IPS-NIHi11 (cell line): ENCODE data around the gene DAB1.
A peak's percentile ranks its signal among the peaks of the same experiment; 100 is the strongest.

Source experiments
- DNase-seq: peaks from one replicate; pipeline ENCODE4 v3.0.0; 2012; ENCODE audit warnings: mixed read lengths, low spot score

The DAB1 gene

GRCh38 chr1:57218487-57219079 is 205.3 kb downstream of the DAB1 start:
- DNase-seq = no peak

DNA sequence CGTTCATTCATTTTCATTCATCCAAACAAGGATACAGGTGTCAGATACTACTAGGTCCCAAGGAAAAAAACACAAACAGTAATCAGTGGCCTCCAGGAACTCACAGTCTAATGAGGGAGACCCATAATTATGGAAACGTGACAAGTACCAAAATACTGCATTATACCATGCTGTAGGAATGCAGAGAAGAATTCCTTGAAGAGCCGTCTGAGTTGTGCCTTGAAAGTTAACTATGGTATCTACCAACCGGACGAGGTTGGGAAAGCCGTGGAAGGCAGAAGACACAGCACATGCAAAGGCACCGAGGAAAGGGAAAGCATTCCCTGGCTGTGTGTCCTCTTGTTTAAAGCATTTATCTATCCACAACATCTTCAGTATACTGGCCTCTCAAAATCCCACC is 206.0 kb downstream of the DAB1 start:
- DNase-seq = no peak

- DNase-seq = no peak
Observed at GRCh38 chr1:57214951-57215575, 208.8 kb downstream of the DAB1 start.

- DNase-seq = no peak
Observed at GRCh38 chr1:57210881-57211280, 213.0 kb downstream of the DAB1 start.

GRCh38 chr1:57209495-57209894 is 214.4 kb downstream of the DAB1 start:
- DNase-seq = no peak

DNA sequence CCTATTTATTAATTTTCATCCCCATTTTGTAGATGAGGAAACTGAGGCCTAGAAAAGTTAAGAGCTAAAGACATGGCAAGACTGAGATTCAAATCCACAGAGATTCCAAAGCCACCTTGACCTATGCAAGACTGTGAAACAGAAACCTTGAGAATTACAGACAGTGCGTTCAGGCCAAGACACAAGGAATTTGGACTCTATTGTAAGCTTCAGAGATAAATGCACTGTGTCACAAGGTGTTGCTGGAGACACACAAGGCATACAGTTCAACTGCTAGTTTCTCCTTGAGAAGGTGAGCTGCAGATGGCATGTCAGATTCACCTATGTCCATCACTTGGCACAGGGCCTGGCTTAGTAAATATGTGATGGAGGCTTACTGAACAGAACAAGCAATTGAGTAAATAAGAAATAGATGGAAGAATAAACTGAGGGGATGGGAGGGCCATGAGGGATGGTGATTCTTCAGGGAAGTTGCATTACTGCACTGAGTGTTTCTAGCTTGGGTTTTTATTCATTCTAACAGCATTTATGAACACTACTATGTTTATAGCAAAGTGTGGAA is 215.0 kb downstream of the DAB1 start:
- no peak for DNase-seq

DNA sequence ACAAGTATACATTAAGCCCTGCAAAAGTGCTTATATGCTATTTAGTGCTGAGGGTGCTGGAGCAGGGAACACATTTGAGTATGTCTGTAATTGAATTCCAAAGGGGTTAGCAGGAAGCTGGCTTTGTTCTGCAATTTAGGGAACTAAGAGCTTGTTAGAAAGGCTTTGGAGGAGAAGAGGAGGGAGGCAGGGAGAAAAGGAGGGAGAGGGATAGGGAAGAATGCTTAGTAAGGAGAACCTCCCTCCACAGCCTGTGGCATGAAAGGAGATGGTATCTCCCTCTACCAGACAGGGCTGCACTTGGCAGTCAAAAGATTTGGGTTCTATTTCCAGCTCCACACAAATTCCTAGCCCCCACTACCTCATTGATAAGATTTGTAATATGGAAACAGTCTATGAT is 217.8 kb downstream of the DAB1 start:
- DNase-seq = peak; percentile 49

DNA sequence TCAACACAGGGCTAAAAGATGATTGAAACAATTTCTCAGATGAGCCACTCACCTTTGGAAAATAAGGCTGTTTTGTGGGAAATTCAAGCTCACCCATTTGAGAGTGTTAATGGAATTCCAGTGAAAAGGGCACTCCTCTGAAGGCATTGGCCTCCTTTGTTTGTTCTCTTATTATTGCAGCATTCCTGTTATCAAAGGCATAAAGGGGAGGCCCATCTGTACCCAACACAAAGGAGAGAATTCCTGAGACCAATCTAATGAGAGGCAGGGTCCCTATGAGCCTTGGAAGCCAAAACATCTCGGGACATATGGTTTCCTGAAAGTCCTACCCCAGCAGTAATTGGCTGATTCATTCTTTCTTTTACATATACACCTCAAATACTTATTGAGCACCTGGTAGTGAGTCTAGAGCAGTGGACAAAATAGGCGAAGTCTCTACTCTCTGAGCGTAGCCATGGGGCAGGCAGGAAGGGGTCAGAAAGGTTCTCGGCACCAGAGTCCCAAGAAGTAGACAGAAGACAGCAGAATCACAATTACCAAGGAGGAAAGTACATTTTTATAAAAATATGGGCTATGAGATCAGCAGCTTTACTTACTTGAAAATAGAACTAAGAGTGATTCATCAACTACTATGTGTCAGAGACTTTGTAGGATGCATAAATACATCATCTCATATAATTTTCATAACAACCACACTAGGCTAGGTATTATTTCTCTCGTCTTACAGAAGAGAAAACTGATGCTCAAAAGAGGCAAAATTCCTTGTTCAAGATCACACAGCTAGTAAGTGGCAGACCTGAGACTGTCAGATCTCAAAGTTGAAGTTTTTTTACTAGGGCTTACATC is 218.7 kb downstream of the DAB1 start:
- DNase-seq = peak; percentile 43

DNA sequence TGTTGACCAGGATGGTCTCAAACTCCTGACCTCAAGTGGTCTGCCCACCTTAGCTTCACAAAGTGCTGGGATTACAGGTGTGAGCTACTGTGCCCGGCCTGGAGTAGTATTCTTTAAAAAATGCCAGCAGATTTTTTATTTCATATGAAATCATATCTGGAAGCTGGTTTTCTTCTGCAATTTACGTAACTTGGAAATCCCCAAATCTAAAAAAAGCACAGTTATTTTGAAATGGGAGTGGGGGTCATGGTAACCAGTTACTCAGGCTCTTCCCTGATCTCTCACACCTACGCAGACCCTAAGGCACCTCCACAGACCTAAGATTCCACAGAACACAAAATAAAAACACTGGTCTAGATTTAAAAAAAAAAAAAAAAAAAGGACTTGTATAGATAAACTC is 219.8 kb downstream of the DAB1 start:
- DNase-seq = no peak

DNA sequence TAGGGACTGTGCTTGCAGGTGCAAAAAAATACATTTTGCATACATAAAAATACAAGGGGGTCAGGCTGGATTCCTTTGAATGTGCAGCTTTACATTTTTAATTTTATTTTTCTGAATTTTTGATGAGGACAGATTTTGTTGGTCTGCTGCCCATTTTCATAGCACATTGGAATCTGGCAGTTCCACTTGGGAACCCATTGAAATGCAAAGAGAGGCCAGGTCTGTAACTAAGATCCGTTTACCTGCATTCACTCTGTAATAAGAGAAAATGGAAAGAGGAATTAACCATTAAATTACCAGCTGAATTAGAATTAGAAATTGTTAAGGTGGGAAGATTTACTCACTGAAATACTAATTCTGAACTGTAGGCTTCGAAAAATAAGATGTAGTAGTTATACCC is 221.6 kb downstream of the DAB1 start:
- DNase-seq = no peak

GRCh38 chr1:57198912-57199311 is 224.9 kb downstream of the DAB1 start:
- DNase-seq = no peak

DNA sequence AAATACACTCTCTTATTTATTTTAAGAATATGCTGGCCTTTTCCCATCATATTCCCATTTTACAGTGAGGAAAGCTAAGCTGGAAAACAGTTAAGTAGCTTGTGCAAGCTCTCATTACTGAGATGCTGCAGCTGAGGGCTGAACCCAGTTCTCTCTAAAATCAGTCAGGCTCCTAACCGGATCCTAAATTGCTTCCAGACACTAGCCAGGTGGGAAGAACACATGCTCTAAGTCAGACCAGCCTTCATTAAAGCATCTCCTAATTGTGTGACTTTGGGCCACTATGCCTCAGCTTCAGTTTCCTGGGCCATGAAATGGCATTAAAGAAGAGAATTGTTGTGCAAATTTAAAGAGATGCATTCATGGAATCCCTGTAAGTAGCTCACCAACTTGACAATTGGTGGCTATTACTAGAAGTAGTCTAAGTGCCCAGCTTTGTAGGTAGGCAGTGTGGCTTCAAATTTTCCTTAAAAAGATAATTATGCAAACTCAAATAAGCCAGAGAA is 228.4 kb downstream of the DAB1 start:
- no peak for DNase-seq

- DNase-seq = no peak
Observed at GRCh38 chr1:57192222-57192621, 231.6 kb downstream of the DAB1 start.

- no peak for DNase-seq
Observed at GRCh38 chr1:57190898-57191297, 233.0 kb downstream of the DAB1 start.

DNA sequence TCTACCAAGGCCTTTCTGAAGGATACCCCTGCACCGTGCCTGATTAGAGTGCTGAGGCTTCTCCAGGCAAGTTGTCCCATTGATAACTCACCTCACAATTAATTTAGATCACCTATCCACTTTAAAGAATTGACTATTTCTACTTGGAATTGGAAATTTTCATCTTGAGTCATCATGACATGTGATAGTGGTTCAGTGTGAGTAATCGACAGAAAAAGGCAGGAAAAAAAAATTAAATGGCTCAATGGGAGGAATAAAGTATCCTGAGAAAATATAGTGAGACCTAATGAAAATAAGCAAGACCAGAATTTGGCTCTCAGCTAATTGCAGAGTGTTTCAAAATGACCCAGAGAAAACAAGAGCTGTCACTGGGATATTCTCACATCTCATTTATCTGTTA is 235.7 kb downstream of the DAB1 start:
- DNase-seq = no peak

DNA sequence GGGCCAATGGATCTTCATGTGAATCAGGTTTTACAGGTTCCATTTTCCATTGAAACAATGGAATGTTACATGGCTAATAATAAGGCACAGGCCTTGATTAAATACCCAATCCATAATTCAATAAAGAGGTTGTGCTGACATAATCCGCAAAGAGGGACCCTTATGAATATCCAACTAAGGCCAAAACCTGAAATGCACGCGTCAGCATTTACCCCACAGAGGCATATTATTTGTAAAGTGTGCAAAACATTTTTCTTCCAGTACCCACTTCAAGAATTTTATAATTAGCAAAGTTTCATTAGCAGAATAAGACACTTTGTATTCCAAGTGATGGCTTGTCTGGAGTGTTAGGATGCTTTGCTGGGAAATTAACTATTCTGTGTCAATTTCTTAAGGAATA is 237.4 kb downstream of the DAB1 start:
- DNase-seq = no peak

DNA sequence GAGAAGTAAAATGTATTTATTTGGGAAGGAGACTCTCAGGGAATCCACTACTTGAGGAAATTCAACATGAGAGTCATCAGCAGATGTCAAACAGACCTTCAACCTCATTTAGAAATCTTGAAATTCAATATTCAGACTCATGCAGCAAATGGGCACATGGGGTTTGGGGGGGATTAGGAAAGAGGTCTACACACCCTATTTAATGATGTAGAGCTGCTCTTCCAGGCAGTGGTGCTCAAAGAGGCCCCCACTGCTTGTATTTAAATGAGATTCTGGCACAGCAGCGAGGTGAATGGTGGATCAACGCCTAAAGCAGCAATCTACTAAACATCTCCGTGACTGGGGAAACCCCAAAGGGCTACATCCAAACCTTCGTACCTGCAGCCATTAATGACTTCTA is 244.9 kb downstream of the DAB1 start:
- DNase-seq = no peak

- no peak for DNase-seq
Observed at GRCh38 chr1:57175506-57175905, 248.4 kb downstream of the DAB1 start.

DNA sequence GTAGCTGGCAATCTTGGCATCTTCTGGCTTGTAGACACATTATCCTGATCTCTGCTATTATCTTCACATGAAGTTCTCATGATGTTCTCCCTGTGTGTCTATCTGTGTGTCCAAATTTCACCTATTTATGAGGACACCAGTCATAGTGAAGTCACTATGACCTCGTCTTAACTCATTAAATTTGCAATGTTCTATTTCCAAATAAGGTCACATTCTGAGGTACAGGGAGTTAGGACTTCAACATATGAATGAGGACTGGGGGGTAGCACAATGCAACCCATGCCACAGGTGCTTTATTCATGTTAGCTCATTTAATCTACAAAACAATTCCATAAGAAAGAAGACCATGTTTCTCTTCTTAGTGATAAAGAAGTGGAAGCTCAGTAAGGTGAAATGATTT is 251.8 kb downstream of the DAB1 start:
- DNase-seq = no peak

DNA sequence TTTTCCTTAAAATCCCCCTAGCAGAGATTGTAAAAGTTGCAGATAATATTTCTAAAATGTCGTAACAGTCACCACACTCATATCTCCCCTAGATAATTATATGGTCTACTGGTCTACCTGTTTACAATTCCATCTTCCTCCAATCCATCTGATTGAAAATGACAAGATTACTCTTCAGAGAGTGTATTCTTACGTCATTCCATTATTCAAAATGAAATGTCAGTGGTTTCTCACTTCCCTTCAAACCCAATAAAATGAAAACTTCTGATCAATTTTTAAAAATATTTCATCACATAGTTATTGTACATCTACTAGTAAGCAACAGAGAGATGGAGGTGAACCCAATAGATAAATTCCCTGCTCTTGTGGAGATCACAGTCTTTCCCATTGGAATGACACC is 255.9 kb downstream of the DAB1 start:
- no peak for DNase-seq

- DNase-seq = no peak
Observed at GRCh38 chr1:57165546-57165945, 258.3 kb downstream of the DAB1 start.

- no peak for DNase-seq
Observed at GRCh38 chr1:57164584-57164983, 259.3 kb downstream of the DAB1 start.

GRCh38 chr1:57163789-57164188 is 260.1 kb downstream of the DAB1 start:
- no peak for DNase-seq
